K562 (cell line): ENCODE data around the gene SLC11A1. TPM values are rescaled to one million over a fixed set of nuclear protein-coding genes. Genes with fewer than 3 reads are reported as not detected.

Experiments
- AFF4 ChIP-seq: sonication (generic); formaldehyde crosslinking; IDR thresholded peaks from 2 replicates; pipeline ENCODE4 v1.8.0; 2023; ENCODE audit warnings: mild to moderate bottlenecking, missing genetic modification reagents
- ATF7 ChIP-seq: fragments of 450-650 bp; IDR thresholded peaks from 2 replicates; pipeline ENCODE4 v1.7.1; 2014; ENCODE audit warnings: mild to moderate bottlenecking, moderate library complexity
- BHLHE40 ChIP-seq: IDR thresholded peaks from 2 replicates; pipeline ENCODE4 v1.6.1; 2011; ENCODE audit warnings: low read length, improper control_type of control experiment
- BRD9 ChIP-seq: fragments of 450-650 bp; IDR thresholded peaks from 2 replicates; pipeline ENCODE4 v1.6.1; 2018; ENCODE audit warnings: low read depth; ENCODE audit not compliant: partially characterized antibody
- CCNT2 ChIP-seq: IDR thresholded peaks from 2 replicates; pipeline ENCODE4 v1.6.1; 2011; ENCODE audit warnings: borderline replicate concordance, low read depth, mild to moderate bottlenecking, moderate library complexity, mixed read lengths, low read length; ENCODE audit not compliant: insufficient read length; ENCODE audit errors: extremely low read depth
- DLX4 ChIP-seq: fragments of 250-450 bp; sonication (Bioruptor Pico); IDR thresholded peaks from 2 replicates; pipeline ENCODE4 v1.6.1; 2021; ENCODE audit warnings: mild to moderate bottlenecking
- ESRRB ChIP-seq: fragments of 250-450 bp; sonication (Bioruptor Pico); IDR thresholded peaks from 2 replicates; pipeline ENCODE4 v1.5.0; 2020; ENCODE audit warnings: mild to moderate bottlenecking, moderate library complexity, borderline replicate concordance
- KHSRP ChIP-seq: fragments of 450-650 bp; IDR thresholded peaks from 2 replicates; pipeline ENCODE4 v1.6.1; 2017
- MLX ChIP-seq, 2 experiments: fragments of 450-650 bp in 1 of 2; sonication (generic) in 1 of 2; formaldehyde crosslinking; conservative IDR thresholded peaks; 2 replicates each; pipeline versions ENCODE4 v1.4.0 to v1.8.1; 2020 to 2022; ENCODE audit warnings: mild to moderate bottlenecking in 1 of 2, missing genetic modification reagents in 1 of 2
- MNT ChIP-seq, 2 experiments: fragments of 450-650 bp; conservative IDR thresholded peaks; 2 replicates each; pipeline ENCODE4 v1.6.1; 2017; ENCODE audit warnings: mild to moderate bottlenecking in 2 of 2, moderate library complexity in 2 of 2
- PCBP1 ChIP-seq: fragments of 200-400 bp; formaldehyde crosslinking; IDR thresholded peaks from 2 replicates; pipeline ENCODE4 v1.6.1; 2018; ENCODE audit warnings: mild to moderate bottlenecking, low read depth, low read length; ENCODE audit not compliant: poor library complexity, severe bottlenecking
- SIX5 ChIP-seq, 2 experiments: IDR thresholded peaks; 2 replicates each; pipeline ENCODE4 v1.6.1; 2011; ENCODE audit warnings: low read length in 2 of 2, borderline replicate concordance in 1 of 2, low read depth in 1 of 2, mild to moderate bottlenecking in 1 of 2, moderate library complexity in 1 of 2; ENCODE audit not compliant: insufficient read depth in 1 of 2
- SNIP1 ChIP-seq: fragments of 450-650 bp; IDR thresholded peaks from 2 replicates; pipeline ENCODE4 v1.7.1; 2017; ENCODE audit warnings: low read depth, mild to moderate bottlenecking
- SPI1 ChIP-seq: IDR thresholded peaks from 2 replicates; pipeline ENCODE4 v1.6.1; 2011; ENCODE audit warnings: low read depth, low read length, control low read depth, borderline replicate concordance
- THRB ChIP-seq: fragments of 450-650 bp; formaldehyde crosslinking; conservative IDR thresholded peaks from 2 replicates; pipeline ENCODE4 v1.4.0; 2022; ENCODE audit warnings: mild to moderate bottlenecking, missing genetic modification characterization
- ZKSCAN1 ChIP-seq: fragments of 150-350 bp; IDR thresholded peaks from 2 replicates; pipeline ENCODE4 v1.6.1; 2016; ENCODE audit warnings: low read depth, low read length
- ZNF212 ChIP-seq: fragments of 450-650 bp; formaldehyde crosslinking; IDR thresholded peaks from 2 replicates; pipeline ENCODE4 v1.4.0; 2020; ENCODE audit warnings: mild to moderate bottlenecking
- ZNF324 ChIP-seq: fragments of 250-450 bp; sonication (Bioruptor Pico); IDR thresholded peaks from 2 replicates; pipeline ENCODE4 v1.4.0; 2020; ENCODE audit warnings: mild to moderate bottlenecking
- ZSCAN32 ChIP-seq: fragments of 450-650 bp; formaldehyde crosslinking; IDR thresholded peaks from 2 replicates; pipeline ENCODE4 v1.4.0; 2020; ENCODE audit warnings: mild to moderate bottlenecking, moderate library complexity
- polyA plus RNA-seq, 8 experiments: library from polyadenylated mRNA; depleted of rRNA in 4 of 8; stranded (reverse) in 5 of 8; unstranded in 3 of 8; fragments of >200 nt; fragmentation: Nextera tagmentation in 2 of 8; fragmentation: Illumina TruSeq in 1 of 8; extraction: Ambion mirVana in 2 of 8; extraction: Trizol in 1 of 8; gene quantifications; 2 replicates each; pipeline versions ENCODE4 v1.2.1 to v1.2.3, GENCODE V29; 2011 to 2014; ENCODE audit warnings: inconsistent platforms in 1 of 8, missing spikeins in 1 of 8
- total RNA-seq, 7 experiments: library from RNA; depleted of rRNA in 6 of 7; stranded (reverse); fragments of >200 nt in 6 of 7; fragmentation: Illumina TruSeq in 2 of 7; extraction: Trizol in 2 of 7; gene quantifications; 2 replicates each; pipeline versions ENCODE4 v1.2.1 to v1.2.3, GENCODE V29; 2011 to 2021; ENCODE audit warnings: low replicate concordance in 1 of 7

SLC11A1 gene
- total and polyA plus RNA-seq, 9 of the 15 experiments (the other 6 are each of a cell fraction or from before 2014, with no cell fraction given): 0.35 to 1.6 (median 0.65) TPM

GRCh38 chr2:218406209-218406948 is 24.3 kb downstream of the SLC11A1 start (continued):
- TF ChIP-seq MNT (conservative IDR thresholded peaks at IDR 0.05) (peak; percentile 28 to 59; a peak in 2 of 4 replicates), SIX5 (IDR thresholded peaks at IDR 0.05; ENCODE audit: borderline replicate concordance in 1 of 2, insufficient read depth in 1 of 2, low read depth in 1 of 2, low read length in 2 of 2) (no peak), BHLHE40 (peak; percentile 37; the same call in 1 of the 2 replicates), PCBP1 (no peak), ZNF212 (CRISPR knock-in tag) (peak; percentile 39; the same call in 1 of the 2 replicates), BRD9 (peak; percentile 83), ZNF324 (CRISPR knock-in tag) (no peak), ZSCAN32 (CRISPR knock-in tag) (peak; percentile 69; the same call in 1 of the 2 replicates), ZKSCAN1 (0 out of 2 replicates have a peak, but pooled peaks have one; percentile 13), SPI1 (peak; percentile 50; the same call in 1 of the 2 replicates), MLX (CRISPR knock-in tag; conservative IDR thresholded peaks at IDR 0.05) (0 out of 4 replicates have a peak, but pooled peaks of 1 of the 2 experiments have one; percentile 60), DLX4 (CRISPR knock-in tag) (no peak), THRB (CRISPR knock-in tag) (peak; percentile 74; the same call in 1 of the 2 replicates), ATF7 (no peak), ESRRB (CRISPR knock-in tag) (0 out of 2 replicates have a peak, but pooled peaks have one; percentile 46), AFF4 (CRISPR knock-in tag) (peak; percentile 40), CCNT2 (peak; percentile 85), KHSRP (no peak), SNIP1 (0 out of 2 replicates have a peak, but pooled peaks have one; percentile 27)
